Measurements from ENCODE around the gene DDX23. TPM values are rescaled to one million over a fixed set of nuclear protein-coding genes. Genes with fewer than 3 reads are reported as not detected.
A peak's percentile ranks its signal among the peaks of the same experiment; 100 is the strongest.

DDX23 gene
- total and polyA plus RNA-seq, 4 donors, result 36.6 to 86.7 (median 61.7) TPM

- no peaks in the 10 kb centered on the region for H3K9me3 ChIP-seq (ENCODE audit: control insufficient read depth in 4 of 4, insufficient read depth in 3 of 4, low read length in 3 of 4)
- ATAC-seq (ENCODE audit: insufficient read depth, low FRiP score) (no peak), DNase-seq (peak in 1 of 3 donors; percentile 19)
- H3K27ac ChIP-seq (ENCODE audit: low read depth in 1 of 2, low read length in 1 of 2), result peak overlapping the region in 1 of 2 donors; percentile 92
- WGBS, 2 donors, result 47 to 68% methylated on average over 7 of the region's 7 CpGs
- peak overlapping the region in 1 of 2 donors; percentile 65 for H3K9ac ChIP-seq (ENCODE audit: insufficient read depth in 1 of 2, low read length in 2 of 2)
- no peaks in the 10 kb centered on the region for H3K27me3 ChIP-seq (ENCODE audit: control insufficient read depth in 3 of 3, insufficient read depth in 3 of 3, low read length in 2 of 3)
- peaks cover 0 to 8% (median 2%) of the 10 kb centered on the region in 4 donors for H3K36me3 ChIP-seq (ENCODE audit: control insufficient read depth in 4 of 4, insufficient read depth in 4 of 4, low read length in 4 of 4)
- H3K4me1 ChIP-seq (ENCODE audit: control insufficient read depth in 5 of 5, insufficient read depth in 5 of 5, low read length in 5 of 5), result peaks cover 10 to 21% (median 14%) of the 10 kb centered on the region in 5 donors
- TF ChIP-seq CTCF (IDR thresholded peaks at IDR 0.05; ENCODE audit: control extremely low read depth, extremely low read depth), result no peak
- H3K4me3 ChIP-seq, result no peak overlapping the region
Observed at GRCh38 chr12:48786591-48787544, 65.1 kb downstream of the DDX23 start.

- no peak for DNase-seq
- TF ChIP-seq CTCF (IDR thresholded peaks at IDR 0.05; ENCODE audit: control extremely low read depth, extremely low read depth), result no peak
- no peaks in the 10 kb centered on the region for H3K27me3 ChIP-seq (ENCODE audit: control insufficient read depth in 3 of 3, insufficient read depth in 3 of 3, low read length in 2 of 3)
- H3K27ac ChIP-seq (ENCODE audit: low read depth in 1 of 2, low read length in 1 of 2), result no peak overlapping the region
- 96 to 97% methylated on average over 4 of the region's 4 CpGs for WGBS, 2 donors
- peaks cover 0 to 8% (median 2%) of the 10 kb centered on the region in 4 donors for H3K36me3 ChIP-seq (ENCODE audit: control insufficient read depth in 4 of 4, insufficient read depth in 4 of 4, low read length in 4 of 4)
- ATAC-seq (ENCODE audit: insufficient read depth, low FRiP score), result no peak
- H3K9ac ChIP-seq (ENCODE audit: insufficient read depth in 1 of 2, low read length in 2 of 2), result no peak overlapping the region
- H3K9me3 ChIP-seq (ENCODE audit: control insufficient read depth in 4 of 4, insufficient read depth in 3 of 4, low read length in 3 of 4), result no peaks in the 10 kb centered on the region
- no peak overlapping the region for H3K4me3 ChIP-seq
- H3K4me1 ChIP-seq (ENCODE audit: control insufficient read depth in 5 of 5, insufficient read depth in 5 of 5, low read length in 5 of 5), result peaks cover 7 to 29% (median 13%) of the 10 kb centered on the region in 5 donors
Observed at GRCh38 chr12:48783432-48783831, 68.5 kb downstream of the DDX23 start.

- Histone ChIP-seq H3K9me3 (ENCODE audit: control insufficient read depth in 4 of 4, insufficient read depth in 3 of 4, low read length in 3 of 4) (no peaks in the 10 kb centered on the region), H3K4me3 (no peak overlapping the region), H3K36me3 (ENCODE audit: control insufficient read depth in 4 of 4, insufficient read depth in 4 of 4, low read length in 4 of 4) (peaks cover 0 to 8% (median 2%) of the 10 kb centered on the region in 4 donors), H3K27me3 (ENCODE audit: control insufficient read depth in 3 of 3, insufficient read depth in 3 of 3, low read length in 2 of 3) (no peaks in the 10 kb centered on the region), H3K27ac (ENCODE audit: low read depth in 1 of 2, low read length in 1 of 2) (peak overlapping the region in 1 of 2 donors; percentile 24), H3K4me1 (ENCODE audit: control insufficient read depth in 5 of 5, insufficient read depth in 5 of 5, low read length in 5 of 5) (peaks cover 6 to 25% (median 11%) of the 10 kb centered on the region in 5 donors), H3K9ac (ENCODE audit: insufficient read depth in 1 of 2, low read length in 2 of 2) (no peak overlapping the region)
- WGBS, 2 donors, result 92% methylated on average over 63 of the region's 63 CpGs
- DNase-seq (no peak), ATAC-seq (ENCODE audit: insufficient read depth, low FRiP score) (no peak)
- no peak for TF ChIP-seq CTCF (IDR thresholded peaks at IDR 0.05; ENCODE audit: control extremely low read depth, extremely low read depth)
Observed at GRCh38 chr12:48782457-48783395, 69.2 kb downstream of the DDX23 start.
